Choroid plexus epithelial cell (primary cell): ENCODE measurements around the gene SPEG.

ENCODE experiments used
- DNase-seq: peaks from one replicate; pipeline ENCODE4 v3.0.0-alpha.2; 2010; ENCODE audit warnings: low read depth
- H3K4me3 ChIP-seq: 2 replicates; pipeline ENCODE4 v1.5.1; 2011; ENCODE audit warnings: low read depth, mild to moderate bottlenecking, control low read depth, low read length, moderate library complexity
- CTCF ChIP-seq: conservative IDR thresholded peaks from 2 replicates; pipeline ENCODE4 v1.5.1; 2011; ENCODE audit warnings: low read depth, mild to moderate bottlenecking, control low read depth, inconsistent platforms, low read length, moderate library complexity

The SPEG gene

GRCh38 chr2:219434718-219435525, at the start of gene SPEG:
Gene SPEG, plus strand, starts transcription at chr2:219434843. Its CDS starts 135 bp downstream, at chr2:219434978.
- no peak for TF ChIP-seq CTCF
- H3K4me3 ChIP-seq = peak within 1 kb of the TSS; percentile 32
- peak; percentile 59 for DNase-seq

GRCh38 chr2:219384859-219385258, 49.8 kb upstream of the SPEG start:
- DNase-seq = no peak
- TF ChIP-seq CTCF = no peak
- H3K4me3 ChIP-seq = no peak overlapping the region

DNA sequence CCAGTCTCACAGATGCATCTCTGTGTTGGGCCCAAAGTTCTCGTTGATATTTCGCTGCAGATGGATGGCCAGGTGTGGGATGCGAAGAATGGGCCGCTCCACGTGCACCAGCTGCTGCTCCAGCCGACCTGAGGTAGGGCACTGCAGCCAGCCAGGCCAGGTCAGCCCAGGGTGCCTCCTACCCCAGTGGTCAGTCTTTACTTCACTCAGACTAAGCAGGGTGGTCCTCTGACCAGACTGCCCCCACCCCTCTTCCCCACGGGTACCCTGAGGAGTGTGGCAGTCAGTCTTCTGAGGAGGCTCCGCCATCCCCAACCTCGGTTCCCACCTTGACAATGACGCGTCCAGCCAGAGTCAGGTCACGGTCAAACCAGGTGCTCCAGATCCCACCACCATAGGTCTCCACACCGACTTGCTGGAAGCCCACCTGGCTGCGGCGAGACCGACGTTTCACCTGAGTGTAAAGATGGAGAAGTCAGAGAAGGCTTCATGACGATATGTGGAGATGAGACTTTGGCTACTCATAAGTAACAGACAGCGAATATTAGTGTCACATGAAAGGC, 48.6 kb upstream of the SPEG start:
- TF ChIP-seq CTCF = no peak
- DNase-seq = no peak
- H3K4me3 ChIP-seq = no peak overlapping the region

- TF ChIP-seq CTCF = no peak
- peak overlapping the region; percentile 83 for H3K4me3 ChIP-seq
- DNase-seq = peak; percentile 9
Measured at GRCh38 chr2:219386532-219387280, 47.9 kb upstream of the SPEG start.

DNA sequence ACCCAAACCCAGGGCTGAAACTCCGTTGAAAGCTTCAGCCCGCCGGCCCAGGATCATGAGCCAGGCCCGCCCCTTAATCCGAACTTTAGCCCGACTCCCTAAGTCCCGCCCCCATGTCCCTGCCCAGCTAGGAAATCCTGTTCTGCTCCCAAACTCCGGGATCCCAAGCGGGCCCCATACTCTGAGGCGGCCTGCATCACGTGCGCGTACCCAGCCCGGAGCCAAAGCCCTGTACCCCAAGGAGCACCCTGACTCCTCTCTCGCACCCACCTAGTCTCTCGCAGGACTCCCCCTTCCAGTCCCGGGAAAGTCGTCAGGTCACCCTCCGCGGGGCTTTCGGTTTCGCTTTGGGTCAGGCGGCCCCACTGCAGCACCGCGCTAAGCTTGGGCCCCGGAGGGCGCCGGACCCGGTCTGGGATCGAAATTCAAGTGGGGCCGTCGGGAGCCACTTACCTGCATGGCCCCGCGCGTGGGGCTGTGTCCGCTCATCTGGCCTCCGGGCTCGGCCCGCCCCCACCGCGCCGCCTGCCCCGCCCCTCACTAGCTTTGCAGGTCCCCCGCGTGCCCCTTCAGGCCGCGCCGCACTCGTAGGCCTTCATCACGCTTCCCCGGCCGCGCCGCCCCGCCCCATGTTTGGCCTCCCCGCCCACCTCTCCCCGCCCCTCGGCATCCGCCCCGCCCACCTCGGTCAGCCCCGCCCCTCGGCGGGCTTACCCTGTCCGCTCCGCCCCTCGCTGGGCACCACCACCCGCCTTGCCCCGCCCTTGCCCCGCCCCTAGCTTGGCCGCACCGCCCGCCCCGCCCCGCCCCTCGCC, 47.1 kb upstream of the SPEG start, which contains the start of gene DNPEP:
Gene DNPEP, minus strand, starts transcription at position 607 of the 815 bp plus-strand sequence. Its CDS starts 118 bp downstream, at position 489.
- TF ChIP-seq CTCF = no peak
- H3K4me3 ChIP-seq = peak within 1 kb of the TSS; percentile 83
- peak; percentile 96 for DNase-seq

DNA sequence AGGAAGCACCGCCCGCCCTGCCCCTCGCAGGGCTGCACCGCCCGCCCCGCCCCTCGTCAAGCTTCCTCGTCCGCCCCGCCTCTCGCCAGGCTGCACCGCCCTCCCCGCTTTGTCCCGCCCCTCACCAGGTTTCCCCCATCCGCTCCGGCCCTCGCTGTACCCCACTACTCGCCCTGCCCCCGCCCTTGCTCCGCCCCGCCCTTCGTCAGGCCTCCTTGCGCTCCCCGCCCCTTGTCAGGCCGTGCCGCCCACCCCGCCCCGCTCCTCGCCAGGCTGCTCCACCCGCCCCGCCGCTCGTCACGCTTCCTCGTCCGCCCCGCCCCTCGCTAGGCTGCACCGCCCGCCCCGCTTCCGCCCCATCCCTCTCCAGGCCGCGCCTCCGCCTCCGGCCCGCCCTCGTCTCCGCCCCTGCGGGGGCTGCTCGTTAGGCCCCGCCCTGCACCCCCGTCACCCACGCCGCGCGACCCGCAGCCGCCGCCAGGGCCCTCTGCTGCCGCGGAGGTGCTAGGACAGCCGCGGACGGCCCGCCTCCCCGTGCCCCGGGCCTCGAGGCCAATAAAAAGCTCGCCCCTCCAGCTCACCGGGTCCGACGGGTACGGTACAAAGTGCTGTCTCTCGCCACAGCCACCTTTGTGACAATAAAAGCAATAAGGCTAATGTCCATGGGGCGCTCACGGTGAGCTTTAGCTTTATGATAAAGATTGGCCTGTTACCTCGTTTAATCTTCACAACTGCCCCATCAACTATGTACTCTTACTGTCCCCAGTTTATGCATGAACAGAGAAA, 46.3 kb upstream of the SPEG start:
- peak; percentile 98 for DNase-seq
- TF ChIP-seq CTCF = peak; percentile 40
- H3K4me3 ChIP-seq = peak overlapping the region; percentile 53
